HepG2 (cell line): ENCODE measurements around the gene SLC29A2. TPM values are rescaled to one million over a fixed set of nuclear protein-coding genes. Genes with fewer than 3 reads are reported as not detected.

Experiments used
- ATRX ChIP-seq: sonication (generic); formaldehyde crosslinking; IDR thresholded peaks from 2 replicates; pipeline ENCODE4 v1.4.0; 2020; ENCODE audit warnings: missing genetic modification reagents, borderline replicate concordance
- BCLAF1 ChIP-seq: fragments of 450-650 bp; IDR thresholded peaks from 2 replicates; pipeline ENCODE4 v1.6.1; 2017; ENCODE audit warnings: mild to moderate bottlenecking
- GPN1 ChIP-seq: sonication (generic); formaldehyde crosslinking; IDR thresholded peaks from 2 replicates; pipeline ENCODE4 v1.5.1; 2020; ENCODE audit warnings: missing genetic modification reagents, borderline replicate concordance
- GTF2F1 ChIP-seq: fragments of 150-350 bp; IDR thresholded peaks from 2 replicates; pipeline ENCODE4 v1.6.1; 2014; ENCODE audit warnings: low read length
- IRF2 ChIP-seq: IDR thresholded peaks from 2 replicates; pipeline ENCODE4 v1.6.1; 2018; ENCODE audit warnings: missing genetic modification reagents, missing compliant biosample characterization
- KLF11 ChIP-seq: IDR thresholded peaks from 2 replicates; pipeline ENCODE4 v1.6.1; 2016; ENCODE audit warnings: missing compliant biosample characterization
- MAFK ChIP-seq, 2 experiments: IDR thresholded peaks in 1 of 2; conservative IDR thresholded peaks in 1 of 2; 2 replicates each; pipeline ENCODE4 v1.6.1; 2011; ENCODE audit warnings: improper control_type of control experiment in 2 of 2, low read length in 2 of 2
- NFKBIZ ChIP-seq: IDR thresholded peaks from 2 replicates; pipeline ENCODE4 v1.6.1; 2018; ENCODE audit warnings: missing genetic modification reagents, missing compliant biosample characterization
- PLRG1 ChIP-seq: fragments of 450-650 bp; conservative IDR thresholded peaks from 2 replicates; pipeline ENCODE4 v1.6.1; 2016
- PRPF4 ChIP-seq: fragments of 200-400 bp; formaldehyde crosslinking; IDR thresholded peaks from 2 replicates; pipeline ENCODE4 v1.6.1; 2016; ENCODE audit warnings: low read length, low read depth; ENCODE audit not compliant: poor library complexity, severe bottlenecking
- REXO4 ChIP-seq: sonication (generic); formaldehyde crosslinking; IDR thresholded peaks from 2 replicates; pipeline ENCODE4 v1.8.0; 2022; ENCODE audit warnings: missing genetic modification reagents, mild to moderate bottlenecking, borderline replicate concordance
- SNAI1 ChIP-seq: sonication (generic); formaldehyde crosslinking; IDR thresholded peaks from 2 replicates; pipeline ENCODE4 v1.5.0; 2020; ENCODE audit warnings: mild to moderate bottlenecking, missing genetic modification reagents, borderline replicate concordance
- SYNCRIP ChIP-seq: fragments of 200-400 bp; formaldehyde crosslinking; IDR thresholded peaks from 2 replicates; pipeline ENCODE4 v1.6.1; 2018; ENCODE audit warnings: mild to moderate bottlenecking, low read depth, low read length; ENCODE audit not compliant: insufficient read depth
- TCF12 ChIP-seq, 2 experiments: fragments of 450-650 bp in 1 of 2; sonication (generic) in 1 of 2; formaldehyde crosslinking in 1 of 2; IDR thresholded peaks; 2 replicates each; pipeline versions ENCODE4 v1.6.1 to v1.8.0; 2017 to 2022; ENCODE audit warnings: antibody characterized with exemption in 1 of 2, mild to moderate bottlenecking in 1 of 2, missing genetic modification reagents in 1 of 2, moderate library complexity in 1 of 2
- ZKSCAN5 ChIP-seq: sonication (generic); formaldehyde crosslinking; IDR thresholded peaks from 2 replicates; pipeline ENCODE4 v1.5.1; 2020; ENCODE audit warnings: mild to moderate bottlenecking, missing genetic modification reagents
- ZNF562 ChIP-seq: sonication (generic); formaldehyde crosslinking; IDR thresholded peaks from 2 replicates; pipeline ENCODE4 v1.8.0; 2022; ENCODE audit warnings: missing genetic modification reagents, borderline replicate concordance
- ZNF879 ChIP-seq: sonication (generic); formaldehyde crosslinking; IDR thresholded peaks from 2 replicates; pipeline ENCODE4 v1.8.1; 2023; ENCODE audit warnings: missing genetic modification reagents
- ZZZ3 ChIP-seq: sonication (generic); formaldehyde crosslinking; IDR thresholded peaks from 2 replicates; pipeline ENCODE4 v1.4.0; 2020; ENCODE audit warnings: missing genetic modification reagents, mild to moderate bottlenecking, borderline replicate concordance
- polyA plus RNA-seq, 8 experiments: library from polyadenylated mRNA; depleted of rRNA in 3 of 8; stranded (reverse) in 7 of 8; unstranded in 1 of 8; fragments of >200 nt; fragmentation: Illumina TruSeq in 4 of 8; extraction: Trizol in 4 of 8; gene quantifications; 2 replicates each; pipeline versions ENCODE4 v1.2.1 to v1.2.3, GENCODE V29; 2011 to 2016; ENCODE audit warnings: low read depth in 4 of 8, missing spikeins in 1 of 8, mixed read lengths in 1 of 8; ENCODE audit not compliant: insufficient read depth in 1 of 8
- total RNA-seq, 5 experiments: library from RNA; depleted of rRNA; stranded (reverse); fragments of >200 nt; fragmentation: Illumina TruSeq; extraction: Trizol; gene quantifications; 2 replicates each; pipeline ENCODE4 v1.2.3, GENCODE V29; 2016; ENCODE audit warnings: low read depth in 1 of 5
- TF ChIP-seq, protein P1 (sequence below): fragments of 450-650 bp; IDR thresholded peaks from 2 replicates; pipeline ENCODE4 v1.6.1; 2016
- TF ChIP-seq, protein P2 (sequence below): IDR thresholded peaks from 2 replicates; pipeline ENCODE4 v1.6.1; 2018; ENCODE audit warnings: missing genetic modification reagents, mild to moderate bottlenecking, missing compliant biosample characterization
- TF ChIP-seq, protein P3 (sequence below): sonication (generic); formaldehyde crosslinking; IDR thresholded peaks from 2 replicates; pipeline ENCODE4 v1.8.0; 2022; ENCODE audit warnings: missing genetic modification reagents, mild to moderate bottlenecking, inconsistent platforms, borderline replicate concordance

Gene SLC29A2
- total and polyA plus RNA-seq, 2 of the 13 experiments (the other 11 are each of a cell fraction or from before 2014, with no cell fraction given): 0.63 to 0.66 TPM

DNA sequence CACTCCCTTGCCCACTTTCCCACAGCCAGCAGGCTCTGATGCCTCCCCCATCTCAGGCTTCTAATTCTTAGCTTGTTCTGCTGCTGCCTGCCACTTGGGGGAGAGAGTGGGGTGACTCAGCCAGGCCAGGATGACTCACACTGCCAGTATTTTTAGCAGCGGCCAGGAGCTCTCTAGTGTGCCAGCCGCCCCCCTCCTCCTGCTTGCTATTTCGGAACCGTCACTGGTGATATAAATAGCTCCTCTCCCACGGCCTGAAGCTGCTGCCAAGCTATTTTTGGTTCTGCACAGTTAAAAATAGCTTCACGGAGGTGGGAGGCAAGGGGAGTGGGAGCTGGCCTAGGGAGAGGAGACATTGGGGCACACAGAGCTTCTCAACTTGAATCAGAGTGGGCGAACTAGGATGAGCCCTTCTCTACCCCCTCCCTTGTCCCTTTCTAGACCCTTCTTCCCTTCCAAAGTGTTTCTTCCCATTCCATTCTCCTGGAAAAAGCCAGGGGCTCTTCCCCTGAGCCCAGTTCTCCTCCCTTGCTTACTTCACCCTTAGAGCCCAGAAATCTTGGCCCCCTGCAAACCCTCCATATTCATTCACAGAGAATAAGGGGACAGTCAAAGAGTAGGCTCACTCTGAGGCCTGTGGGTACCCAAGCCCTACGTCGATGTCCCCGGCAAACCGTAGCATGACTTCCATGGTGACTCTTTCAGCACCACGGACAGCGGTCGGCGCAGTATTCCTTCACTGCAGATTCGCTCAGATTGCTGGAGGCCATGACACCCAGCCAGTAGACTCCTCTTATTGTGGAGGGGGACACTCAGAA lies 46.8 kb upstream of the SLC29A2 start (continued):
- no peak for TF ChIP-seq ZNF562 (CRISPR knock-in tag)
- TF ChIP-seq, protein P1, sequence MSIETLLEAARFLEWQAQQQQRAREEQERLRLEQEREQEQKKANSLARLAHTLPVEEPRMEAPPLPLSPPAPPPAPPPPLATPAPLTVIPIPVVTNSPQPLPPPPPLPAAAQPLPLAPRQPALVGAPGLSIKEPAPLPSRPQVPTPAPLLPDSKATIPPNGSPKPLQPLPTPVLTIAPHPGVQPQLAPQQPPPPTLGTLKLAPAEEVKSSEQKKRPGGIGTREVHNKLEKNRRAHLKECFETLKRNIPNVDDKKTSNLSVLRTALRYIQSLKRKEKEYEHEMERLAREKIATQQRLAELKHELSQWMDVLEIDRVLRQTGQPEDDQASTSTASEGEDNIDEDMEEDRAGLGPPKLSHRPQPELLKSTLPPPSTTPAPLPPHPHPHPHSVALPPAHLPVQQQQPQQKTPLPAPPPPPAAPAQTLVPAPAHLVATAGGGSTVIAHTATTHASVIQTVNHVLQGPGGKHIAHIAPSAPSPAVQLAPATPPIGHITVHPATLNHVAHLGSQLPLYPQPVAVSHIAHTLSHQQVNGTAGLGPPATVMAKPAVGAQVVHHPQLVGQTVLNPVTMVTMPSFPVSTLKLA: no peak
- TF ChIP-seq, protein P2, sequence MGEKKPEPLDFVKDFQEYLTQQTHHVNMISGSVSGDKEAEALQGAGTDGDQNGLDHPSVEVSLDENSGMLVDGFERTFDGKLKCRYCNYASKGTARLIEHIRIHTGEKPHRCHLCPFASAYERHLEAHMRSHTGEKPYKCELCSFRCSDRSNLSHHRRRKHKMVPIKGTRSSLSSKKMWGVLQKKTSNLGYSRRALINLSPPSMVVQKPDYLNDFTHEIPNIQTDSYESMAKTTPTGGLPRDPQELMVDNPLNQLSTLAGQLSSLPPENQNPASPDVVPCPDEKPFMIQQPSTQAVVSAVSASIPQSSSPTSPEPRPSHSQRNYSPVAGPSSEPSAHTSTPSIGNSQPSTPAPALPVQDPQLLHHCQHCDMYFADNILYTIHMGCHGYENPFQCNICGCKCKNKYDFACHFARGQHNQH: peak; percentile 52; the same call in 1 of the 2 replicates
- no peak for TF ChIP-seq PLRG1
- TF ChIP-seq GPN1 (CRISPR knock-in tag): no peak; the same call in 1 of the 2 replicates
- no peak for TF ChIP-seq REXO4 (CRISPR knock-in tag)
- TF ChIP-seq ATRX: 0 out of 2 replicates have a peak, but pooled peaks have one; percentile 65
- no peak for TF ChIP-seq TCF12 (IDR thresholded peaks at IDR 0.05)
- no peak for TF ChIP-seq TCF12 (CRISPR knock-in tag; IDR thresholded peaks at IDR 0.05)
- TF ChIP-seq PRPF4: no peak
- TF ChIP-seq SNAI1 (CRISPR knock-in tag): peak; percentile 64; the same call in 1 of the 2 replicates
- TF ChIP-seq SYNCRIP: no peak
- TF ChIP-seq, protein P3, sequence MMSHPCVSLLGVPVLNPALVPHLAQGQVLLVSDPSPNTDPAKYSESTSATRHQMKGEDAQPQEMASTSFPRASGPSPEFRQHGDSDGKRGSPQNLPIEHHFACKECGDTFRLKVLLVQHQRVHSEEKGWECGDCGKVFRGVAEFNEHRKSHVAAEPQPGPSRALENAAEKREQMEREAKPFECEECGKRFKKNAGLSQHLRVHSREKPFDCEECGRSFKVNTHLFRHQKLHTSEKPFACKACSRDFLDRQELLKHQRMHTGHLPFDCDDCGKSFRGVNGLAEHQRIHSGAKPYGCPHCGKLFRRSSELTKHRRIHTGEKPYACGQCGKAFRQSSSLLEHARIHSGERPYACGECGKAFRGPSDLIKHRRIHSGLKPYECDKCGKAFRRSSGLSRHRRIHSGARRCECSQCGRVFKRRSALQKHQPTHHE: peak; percentile 69; the same call in 1 of the 2 replicates
- TF ChIP-seq ZZZ3 (CRISPR knock-in tag): no peak
- peak; percentile 63; the same call in 1 of the 2 replicates for TF ChIP-seq IRF2 (CRISPR knock-in tag)
- 0 out of 2 replicates have a peak, but pooled peaks have one; percentile 36 for TF ChIP-seq ZKSCAN5
- TF ChIP-seq ZNF879 (CRISPR knock-in tag): no peak
- TF ChIP-seq GTF2F1: no peak
- no peak for TF ChIP-seq BCLAF1
- 0 out of 2 replicates have a peak, but pooled peaks have one; percentile 61 for TF ChIP-seq NFKBIZ (CRISPR knock-in tag)
- no peak for TF ChIP-seq MAFK (conservative IDR thresholded peaks at IDR 0.05 in 1 of 2, IDR thresholded peaks at IDR 0.05 in 1 of 2; ENCODE audit: low read length in 2 of 2)
- TF ChIP-seq KLF11 (CRISPR knock-in tag): peak; percentile 96
